GM12878 (cell line): Measurements from ENCODE around the gene PPP2R2B. TPM values are rescaled to one million over a fixed set of nuclear protein-coding genes. Genes with fewer than 3 reads are reported as not detected.

Source experiments
- ATAC-seq: fragments of 200-7000 bp; cut with Tn5 transposase; 3 replicates; pipeline ENCODE4 v1.9.1; 2020; ENCODE audit warnings: mild to moderate bottlenecking, moderate library complexity
- BruUV-seq: library from RNA; stranded (reverse); fragments of 400-500 nt; replicated peaks from 2 replicates; lab custom pipeline; 2021; lab: Mats Ljungman, UMichigan
- CTCF ChIA-PET: fragments of 300-600 bp; sonication (Branson Sonifier 250); formaldehyde crosslinking; extraction: SDS; loops from one replicate; lab custom pipeline; 2021; ENCODE audit warnings: inconsistent platforms; lab: Yijun Ruan, JAX
- POLR2A ChIA-PET: fragments of 350-600 bp; formaldehyde crosslinking; extraction: SDS; loops from one replicate; lab custom pipeline; 2021; ENCODE audit warnings: inconsistent platforms; lab: Charles Lee
- RAD21 ChIA-PET: fragments of 300-600 bp; sonication (Branson Sonifier 250); formaldehyde crosslinking; loops from one replicate; lab custom pipeline; 2023; ENCODE audit warnings: antibody characterized with exemption; ENCODE audit not compliant: unreplicated experiment; lab: Charles Lee
- SMC1A ChIA-PET: fragments of 300-600 bp; sonication (Branson Sonifier 250); formaldehyde crosslinking; loops from one replicate; lab custom pipeline; 2023; ENCODE audit not compliant: unreplicated experiment, uncharacterized antibody; lab: Charles Lee
- DNase-seq: peaks from one replicate; pipeline ENCODE4 v3.0.0-alpha.2; 2011; ENCODE audit warnings: low read depth, low spot score
- FAIRE-seq: peaks from 3 replicates; lab custom pipeline; 2011; peaks lifted over from hg19 to GRCh38; lab: Jason Lieb, UNC
- H2AFZ ChIP-seq: 2 replicates; pipeline ENCODE4 v1.6.0; 2011; ENCODE audit warnings: low read depth, low read length, control low read depth; ENCODE audit not compliant: control insufficient read depth
- H3K27ac ChIP-seq: 2 replicates; pipeline ENCODE4 v1.5.1; 2011; ENCODE audit warnings: control low read depth; ENCODE audit not compliant: control insufficient read depth, insufficient read depth
- H3K27me3 ChIP-seq, 2 experiments: replicated peaks in 1 of 2; 2 replicates each; pipeline versions ENCODE4 v1.6.0 to v1.6.1; 2011; ENCODE audit warnings: low read length in 1 of 2; ENCODE audit not compliant: control insufficient read depth in 2 of 2, insufficient read depth in 2 of 2
- H3K36me3 ChIP-seq, 2 experiments: 2 replicates each; pipeline ENCODE4 v1.5.1; 2011; ENCODE audit warnings: low read length in 1 of 2; ENCODE audit not compliant: control insufficient read depth in 2 of 2, insufficient read depth in 2 of 2
- H3K4me1 ChIP-seq: 2 replicates; pipeline ENCODE4 v1.6.1; 2011; ENCODE audit warnings: mild to moderate bottlenecking, low read length, moderate library complexity, mixed read lengths; ENCODE audit not compliant: control insufficient read depth, insufficient read depth
- H3K4me2 ChIP-seq: 2 replicates; pipeline ENCODE4 v1.6.0; 2011; ENCODE audit warnings: control low read depth; ENCODE audit not compliant: control insufficient read depth, insufficient read depth
- H3K4me3 ChIP-seq: fragments of 200-600 bp; sonication (generic); 2 replicates; pipeline ENCODE4 v1.5.1; 2016
- H3K79me2 ChIP-seq: 2 replicates; pipeline ENCODE4 v1.6.0; 2011; ENCODE audit warnings: low read length; ENCODE audit not compliant: control insufficient read depth, insufficient read depth
- H3K9ac ChIP-seq: 2 replicates; pipeline ENCODE4 v1.8.0; 2011; ENCODE audit warnings: low read length, control low read depth, mixed read lengths; ENCODE audit not compliant: control insufficient read depth, insufficient read depth
- H3K9me3 ChIP-seq: replicated peaks from 3 replicates; pipeline ENCODE4 v1.5.1; 2011; ENCODE audit warnings: mild to moderate bottlenecking, low read length; ENCODE audit not compliant: control insufficient read depth, insufficient read depth
- H4K20me1 ChIP-seq: 2 replicates; pipeline ENCODE4 v1.6.0; 2011; ENCODE audit not compliant: control insufficient read depth, insufficient read depth
- BCL3 ChIP-seq: IDR thresholded peaks from 2 replicates; pipeline ENCODE4 v1.6.1; 2011; ENCODE audit warnings: borderline replicate concordance, low read depth, mild to moderate bottlenecking, moderate library complexity, low read length; ENCODE audit not compliant: insufficient read depth, poor library complexity, severe bottlenecking
- MTA2 ChIP-seq: fragments of 450-650 bp; IDR thresholded peaks from 2 replicates; pipeline ENCODE4 v1.6.1; 2016; ENCODE audit warnings: low read depth, mild to moderate bottlenecking, moderate library complexity
- NFIC ChIP-seq: IDR thresholded peaks from 2 replicates; pipeline ENCODE4 v1.6.1; 2012; ENCODE audit warnings: low read depth, mild to moderate bottlenecking, inconsistent platforms, low read length, moderate library complexity
- RAD21 ChIP-seq: IDR thresholded peaks from 2 replicates; pipeline ENCODE4 v1.6.1; 2011; ENCODE audit warnings: mild to moderate bottlenecking, low read depth, low read length, moderate library complexity; ENCODE audit not compliant: insufficient read depth
- RUNX3 ChIP-seq: IDR thresholded peaks from 2 replicates; pipeline ENCODE4 v1.6.1; 2012; ENCODE audit warnings: low read length, inconsistent platforms
- SMAD1 ChIP-seq: fragments of 450-650 bp; IDR thresholded peaks from 2 replicates; pipeline ENCODE4 v1.6.1; 2018; ENCODE audit warnings: mild to moderate bottlenecking, low read depth; ENCODE audit not compliant: partially characterized antibody
- SMC3 ChIP-seq: IDR thresholded peaks from 2 replicates; pipeline ENCODE4 v1.6.1; 2011; ENCODE audit warnings: low read length, improper control_type of control experiment, borderline replicate concordance
- TAF1 ChIP-seq: IDR thresholded peaks from 2 replicates; pipeline ENCODE4 v1.6.1; 2011; ENCODE audit warnings: mild to moderate bottlenecking, low read depth, low read length, borderline replicate concordance
- TCF7 ChIP-seq: IDR thresholded peaks from 2 replicates; pipeline ENCODE4 v1.6.1; 2014; ENCODE audit warnings: antibody characterized with exemption, borderline replicate concordance
- WRNIP1 ChIP-seq: IDR thresholded peaks from 2 replicates; pipeline ENCODE4 v1.6.1; 2011; ENCODE audit warnings: low read depth, low read length, improper control_type of control experiment, borderline replicate concordance
- ZBTB4 ChIP-seq: fragments of 450-650 bp; formaldehyde crosslinking; IDR thresholded peaks from 2 replicates; pipeline ENCODE4 v1.4.0; 2022; ENCODE audit warnings: mild to moderate bottlenecking, moderate library complexity
- ZNF687 ChIP-seq: fragments of 450-650 bp; IDR thresholded peaks from 2 replicates; pipeline ENCODE4 v1.6.1; 2017; ENCODE audit warnings: mild to moderate bottlenecking, moderate library complexity
- ZSCAN29 ChIP-seq: fragments of 450-650 bp; IDR thresholded peaks from 2 replicates; pipeline ENCODE4 v1.6.1; 2017; ENCODE audit warnings: mild to moderate bottlenecking, moderate library complexity
- ZZZ3 ChIP-seq: IDR thresholded peaks from 2 replicates; pipeline ENCODE4 v1.6.1; 2011; ENCODE audit warnings: low read depth; ENCODE audit not compliant: control insufficient read depth, insufficient read length
- WGBS: methylation state at CpG from one replicate; pipeline ENCODE4 v1.1.6; 2016; ENCODE audit warnings: low lambda C conversion rate; ENCODE audit not compliant: insufficient replicate concordance, insufficient coverage; ENCODE audit errors: missing lambda C conversion rate; 5-methylcytosine and 5-hydroxymethylcytosine counted together
- in situ Hi-C: fragments of 300-500 bp; cut with MboI; formaldehyde crosslinking; loops from 9 replicates; pipeline ENCODE4 v1.14.3; 2018; ENCODE audit warnings: mixed read lengths
- intact Hi-C: fragments of 100-400 bp; cut with micrococcal nuclease; formaldehyde crosslinking; loops from one replicate; pipeline ENCODE4 v1.14.2; 2022; ENCODE audit not compliant: unreplicated experiment
- polyA plus RNA-seq, 11 experiments: library from polyadenylated mRNA; depleted of rRNA in 4 of 11; unstranded in 6 of 11; stranded (reverse) in 5 of 11; fragments of >200 nt; fragmentation: Nextera tagmentation in 4 of 11; fragmentation: Illumina TruSeq in 1 of 11; extraction: Ambion mirVana in 4 of 11; extraction: Trizol in 1 of 11; gene quantifications; 1 replicate in 1 of 11; 2 replicates in 10 of 11; pipeline versions ENCODE4 v1.2.1 to v1.2.3, GENCODE V29; 2011 to 2016; ENCODE audit warnings: inconsistent platforms in 2 of 11, missing spikeins in 2 of 11, low read depth in 1 of 11
- total RNA-seq, 4 experiments: library from RNA; depleted of rRNA in 3 of 4; stranded (reverse); fragments of >200 nt in 3 of 4; fragmentation: Illumina TruSeq in 1 of 4; extraction: Trizol in 1 of 4; gene quantifications; 2 replicates each; pipeline versions ENCODE4 v1.2.1 to v1.2.3, GENCODE V29; 2013 to 2021

The PPP2R2B gene
- total and polyA plus RNA-seq, 10 of the 15 experiments (the other 5 are each of a cell fraction or from before 2014, with no cell fraction given): not detected

- TF ChIP-seq ZBTB4 (CRISPR knock-in tag) (no peak), ZZZ3 (no peak), TAF1 (no peak), TCF7 (no peak), RAD21 (no peak), WRNIP1 (no peak), MTA2 (no peak), SMC3 (no peak)
Observed at GRCh38 chr5:146539973-146540372, 338.6 kb downstream of the PPP2R2B start (continued).

GRCh38 chr5:146538432-146538831, 340.1 kb downstream of the PPP2R2B start:
- Histone ChIP-seq H3K79me2 (no peaks in the 10 kb centered on the region), H3K4me3 (no peak overlapping the region), H3K36me3 (no peaks in the 10 kb centered on the region), H2AFZ (no peak overlapping the region), H4K20me1 (no peaks in the 10 kb centered on the region), H3K9ac (no peak overlapping the region), H3K4me2 (no peak overlapping the region), H3K27me3 (no peaks in the 10 kb centered on the region), H3K4me1 (no peaks in the 10 kb centered on the region), H3K27ac (no peak overlapping the region), H3K9me3 (no peaks in the 10 kb centered on the region)
- in situ Hi-C loops: no loop called here
- intact Hi-C loops: no loop called here
- BruUV-seq: no TSS peak
- RAD21 ChIA-PET: interaction anchor here (1.1 to 1.7 kb wide), 3 partner anchors 22 to 650 kb away, joined by 3 to 6 read pairs (median 6); no protein-coding TSS in a partner anchor
- POLR2A ChIA-PET: no interaction called here
- CTCF ChIA-PET: interaction anchor here (0.9 to 6.4 kb wide), 5 partner anchors 10 to 650 kb away, joined by 3 to 80 read pairs (median 5); no protein-coding TSS in a partner anchor
- SMC1A ChIA-PET: interaction anchor here (1.1 kb wide), 1 partner anchor 427 kb away, joined by 10 read pairs; no protein-coding TSS in a partner anchor
- ATAC-seq (no peak), DNase-seq (no peak), FAIRE-seq (no peak)
- WGBS: 60% methylated on average over 3 of the region's 3 CpGs
- TF ChIP-seq NFIC: no peak
- no peak for TF ChIP-seq RUNX3
- TF ChIP-seq ZNF687: no peak
- no peak for TF ChIP-seq SMAD1
- no peak for TF ChIP-seq BCL3
- TF ChIP-seq ZSCAN29: no peak
